Hindlimb muscle (tissue), 1 donor: ENCODE measurements around the gene WASF2. TPM values are rescaled to one million over a fixed set of nuclear protein-coding genes. Genes with fewer than 3 reads are reported as not detected.
A peak's percentile ranks its signal among the peaks of the same experiment; 100 is the strongest.
"Not testable (repeated sequence)": the region's sequence is repeated elsewhere in the genome, so short reads cannot be mapped to it uniquely, and the experiment has no call there.

ENCODE experiments used
- DNase-seq: peaks from one replicate; pipeline ENCODE4 v3.0.0-alpha.2; 2013
- polyA plus RNA-seq: library from polyadenylated mRNA; unstranded; fragments of 120-200 nt; gene quantifications from one replicate; pipeline ENCODE4 v1.2.1, GENCODE V29; 2013; ENCODE audit not compliant: insufficient read length

WASF2 gene
- polyA plus RNA-seq, 1 donor, result 79.4 TPM

GRCh38 chr1:27491748-27492700 is 2.1 kb upstream of the WASF2 start:
- peak; percentile 49 for DNase-seq

- peak; percentile 63 for DNase-seq
Measured at GRCh38 chr1:27489501-27489972, 430 bp downstream of the WASF2 start.

- peak; percentile 26 for DNase-seq
Measured at GRCh38 chr1:27487966-27488884, 1.7 kb downstream of the WASF2 start.

GRCh38 chr1:27485363-27485762 is 4.6 kb downstream of the WASF2 start:
- DNase-seq, result no peak

- DNase-seq, result no peak
Measured at GRCh38 chr1:27483659-27484058, 6.3 kb downstream of the WASF2 start.

- DNase-seq, result no peak
Measured at GRCh38 chr1:27481994-27482620, 7.9 kb downstream of the WASF2 start.

- no peak for DNase-seq
Measured at GRCh38 chr1:27478098-27478497, 11.9 kb downstream of the WASF2 start.

- no peak for DNase-seq
Measured at GRCh38 chr1:27476237-27476636, 13.7 kb downstream of the WASF2 start.

- no peak for DNase-seq
Measured at GRCh38 chr1:27475720-27476119, 14.2 kb downstream of the WASF2 start.

- DNase-seq, result no peak
Measured at GRCh38 chr1:27473755-27474154, 16.2 kb downstream of the WASF2 start.

- not testable (repeated sequence) for DNase-seq
Measured at GRCh38 chr1:27472098-27472497, 17.9 kb downstream of the WASF2 start.

GRCh38 chr1:27471477-27471876 is 18.5 kb downstream of the WASF2 start:
- DNase-seq, result no peak

GRCh38 chr1:27469334-27469733 is 20.6 kb downstream of the WASF2 start:
- DNase-seq, result no peak

GRCh38 chr1:27468378-27468777 is 21.6 kb downstream of the WASF2 start:
- DNase-seq, result not testable (repeated sequence)

GRCh38 chr1:27464926-27465647 is 24.9 kb downstream of the WASF2 start:
- no peak for DNase-seq

GRCh38 chr1:27463916-27464315 is 26.1 kb downstream of the WASF2 start:
- not testable (repeated sequence) for DNase-seq

GRCh38 chr1:27458521-27458920 is 31.4 kb downstream of the WASF2 start:
- DNase-seq, result not testable (repeated sequence)

- DNase-seq, result no peak
Measured at GRCh38 chr1:27455139-27455811, 34.7 kb downstream of the WASF2 start.

GRCh38 chr1:27454610-27455009 is 35.4 kb downstream of the WASF2 start:
- no peak for DNase-seq

GRCh38 chr1:27451343-27451742 is 38.6 kb downstream of the WASF2 start:
- DNase-seq, result no peak

GRCh38 chr1:27448982-27449381 is 41.0 kb downstream of the WASF2 start:
- no peak for DNase-seq
